A549 treated with DMSO at 1 μM for 4 hours (cell line): ENCODE measurements around the gene LCAT. TPM values are rescaled to one million over a fixed set of nuclear protein-coding genes. Genes with fewer than 3 reads are reported as not detected.

Source experiments
- total RNA-seq: library from RNA; stranded (reverse); fragments of 200-300 nt; extraction: Qiagen RNA extraction; gene quantifications from 5 replicates; pipeline ENCODE4 v1.2.3, GENCODE V29; 2022; ENCODE audit warnings: low read depth

The LCAT gene
- total RNA-seq: 6.7 to 11.9 TPM (median 10.9 TPM) in 5 replicates

DNA sequence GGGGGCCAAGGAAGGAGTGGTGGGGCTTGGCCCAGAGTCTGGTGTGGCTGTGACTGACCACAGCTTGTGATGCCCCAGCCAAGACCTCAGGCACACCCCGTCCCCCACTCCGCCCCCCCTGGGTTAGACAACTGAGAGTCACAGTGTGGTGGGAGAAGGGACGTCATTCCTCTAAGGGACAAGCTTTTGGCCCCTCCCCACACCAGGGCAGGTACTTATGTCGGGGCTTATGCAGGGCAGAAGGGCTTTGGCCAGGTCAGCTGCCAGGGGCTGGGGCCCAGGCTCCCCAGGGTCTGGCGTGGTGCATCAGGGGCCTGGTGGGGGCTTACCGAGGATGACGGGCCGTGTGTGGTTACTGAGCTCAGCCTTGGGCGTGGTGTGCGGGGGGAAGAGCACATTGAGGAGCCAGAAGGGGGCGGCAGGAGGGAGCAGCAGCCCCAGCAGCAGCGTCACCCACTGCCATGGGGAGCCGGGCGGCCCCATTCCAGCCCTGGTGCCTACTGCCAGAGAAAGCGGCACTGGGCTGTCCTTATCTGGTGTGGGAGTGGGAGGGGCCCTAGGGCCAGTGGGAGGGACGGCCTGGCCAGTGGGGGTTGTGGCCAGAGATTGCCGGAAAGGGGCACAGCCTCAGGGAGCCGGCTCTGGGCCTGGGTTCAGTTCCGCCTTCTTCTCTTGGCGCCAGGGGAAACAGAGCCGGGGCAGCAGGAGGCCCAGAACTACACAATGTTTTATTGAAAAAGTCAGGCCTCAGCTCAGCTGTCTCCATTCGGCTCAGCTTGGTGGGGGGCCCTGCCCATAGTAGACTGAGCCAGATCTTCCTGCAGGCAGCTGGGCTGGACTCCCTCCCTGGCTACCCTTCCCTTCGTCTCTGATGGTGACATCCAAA is at the start of gene LCAT:
Gene LCAT (minus strand): TSS at position 502 of the 886 bp plus-strand sequence. CDS start 19 bp downstream, at position 483.

GRCh38 chr16:67979955-67980678 is 36.2 kb upstream of the LCAT start, which contains the start of gene DPEP3:
Gene DPEP3 (minus strand): TSS chr16:67980499. CDS start chr16:67980380, 119 bp downstream.

DNA sequence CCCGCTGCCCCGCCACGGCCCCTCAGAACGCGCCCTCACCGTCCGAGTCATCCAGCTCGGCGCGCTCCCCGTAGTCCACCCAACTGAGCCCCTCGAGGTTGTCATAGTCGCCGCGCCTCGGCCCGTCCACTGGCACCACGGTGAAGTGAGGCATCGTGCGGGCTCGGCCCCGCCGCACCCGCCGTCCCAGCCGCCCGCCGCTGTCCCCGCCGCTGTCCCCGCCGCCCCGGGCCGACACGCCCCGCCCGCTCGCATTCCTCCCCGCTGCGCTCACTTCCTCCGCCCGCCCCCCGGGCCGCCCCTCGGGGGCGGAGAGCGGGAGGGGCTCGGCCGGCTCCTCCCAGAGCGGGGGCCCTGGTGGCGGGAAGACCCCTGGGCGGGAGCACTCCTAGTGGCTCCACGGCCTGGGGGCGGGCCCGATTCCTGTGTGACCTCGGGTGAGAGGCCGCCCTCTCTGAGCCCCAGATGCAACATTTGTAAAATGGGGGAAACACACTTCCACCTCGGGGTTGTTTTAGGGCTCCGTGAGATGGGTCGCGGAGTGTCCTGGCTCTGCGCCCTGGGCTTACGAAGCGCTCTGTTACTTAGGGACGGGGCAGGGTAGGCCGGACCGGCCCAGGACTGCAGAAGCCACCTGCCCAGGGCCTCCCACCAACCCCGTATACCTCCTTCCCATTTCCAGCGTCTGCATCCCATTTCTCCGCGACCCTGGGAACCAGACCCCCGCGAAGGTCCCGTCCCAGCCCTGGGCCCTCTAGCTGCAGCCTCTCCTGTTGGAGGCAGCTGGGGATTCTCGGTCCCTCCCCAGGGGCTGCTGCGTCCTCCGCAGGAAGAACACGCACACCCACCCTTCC is 24.7 kb upstream of the LCAT start, which contains the start of gene SLC12A4:
Gene SLC12A4 (minus strand): TSS at position 238 of the 854 bp plus-strand sequence. CDS start 84 bp downstream, at position 154.

DNA sequence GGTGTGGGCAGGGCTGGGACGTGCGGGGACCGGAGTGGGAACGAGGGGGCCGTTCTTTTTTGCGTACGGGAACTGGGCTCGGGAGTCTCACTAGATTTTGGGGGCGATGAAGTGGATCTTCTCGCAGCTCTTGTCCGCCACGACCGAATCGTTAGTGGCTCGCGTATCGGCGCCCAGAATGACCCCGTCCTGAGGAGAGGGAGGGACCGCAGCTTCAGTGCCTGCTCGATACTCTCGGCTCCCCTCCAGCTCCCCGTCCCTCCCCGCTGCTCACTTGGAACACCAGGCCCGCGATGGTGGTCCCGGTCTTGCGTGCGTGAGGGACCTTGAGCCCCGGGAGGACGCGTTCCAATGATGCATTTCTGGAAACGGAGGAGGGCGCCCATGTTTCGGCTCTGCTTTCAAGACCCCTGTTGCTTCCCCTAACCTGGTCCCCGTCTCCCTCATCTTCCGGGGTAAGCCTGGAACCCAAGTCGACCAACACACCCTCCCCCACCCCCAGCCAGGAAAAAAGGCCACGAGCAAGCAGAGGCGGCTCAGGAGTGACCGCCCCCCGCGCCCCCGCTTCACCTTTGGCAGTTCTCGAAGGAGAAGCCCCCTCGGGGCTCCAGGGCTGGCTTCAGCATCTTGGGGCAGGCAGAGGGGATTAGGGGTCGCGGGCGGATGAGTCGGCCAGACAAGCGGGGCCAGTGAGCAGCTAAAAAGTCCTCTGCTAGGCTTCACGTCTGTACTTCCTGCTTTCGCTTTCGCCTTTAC is 7.6 kb downstream of the LCAT start, which contains the start of gene PSMB10:
Gene PSMB10 (minus strand): TSS at position 727 of the 756 bp plus-strand sequence. CDS start 101 bp downstream, at position 626.

DNA sequence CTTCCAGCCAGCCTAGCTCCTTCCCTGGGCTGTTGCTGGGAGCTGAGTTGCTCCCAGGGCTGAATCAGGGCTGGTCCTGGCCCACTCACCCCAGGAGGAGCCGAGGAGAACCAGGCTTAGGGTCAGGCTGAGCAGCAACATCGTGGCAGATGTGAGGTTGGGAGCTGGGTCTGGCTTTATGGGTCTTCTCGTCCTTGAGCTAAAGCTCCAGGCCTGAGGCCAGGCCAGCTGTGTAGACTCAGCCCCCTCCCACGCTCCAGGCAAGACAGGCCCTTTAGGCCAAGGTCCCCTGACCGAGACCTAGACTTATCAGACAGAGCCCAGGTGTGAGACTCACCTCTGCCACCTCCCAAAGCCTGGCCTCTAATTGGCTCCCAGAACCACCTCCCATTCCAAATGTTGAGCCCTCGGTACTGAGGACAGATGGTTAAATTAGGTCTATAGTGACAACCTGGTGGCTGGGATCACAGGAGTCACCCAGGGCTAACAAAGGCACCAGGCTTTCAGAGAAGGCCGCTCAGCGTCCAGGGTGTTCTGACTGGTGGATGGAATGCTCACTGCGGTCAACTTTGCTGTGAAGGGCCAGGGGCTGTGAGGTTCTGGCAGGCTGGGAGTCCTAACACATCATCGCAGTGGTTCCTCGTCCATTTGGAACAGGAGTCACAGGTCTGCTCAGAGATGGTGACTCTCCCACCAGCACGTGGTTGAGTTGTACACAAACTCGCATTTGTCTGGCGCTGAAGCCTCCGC is 12.0 kb downstream of the LCAT start, which contains the start of gene CTRL:
Gene CTRL (minus strand): TSS at position 151 of the 750 bp plus-strand sequence. CDS start 10 bp downstream, at position 141.

GRCh38 chr16:67892899-67893742 is 50.8 kb downstream of the LCAT start, which contains the start of gene PSKH1:
Gene PSKH1 (plus strand): TSS chr16:67893254. CDS start chr16:67908750, 15,496 bp downstream.

Other genes starting within 250 kb of the LCAT start
- 16.1 to 17.8 TPM (median 17.5 TPM) in 5 replicates for gene GFOD2, start 224.8 kb downstream of the LCAT start, total RNA-seq
- gene RANBP10, start 137.6 kb downstream of the LCAT start, total RNA-seq: 8.5 to 11.0 TPM (median 9.6 TPM) in 5 replicates
- 0.32 to 0.56 TPM (median 0.47 TPM) in 5 replicates for gene TSNAXIP1, start 137.2 kb downstream of the LCAT start, total RNA-seq
- gene THAP11, start 101.8 kb downstream of the LCAT start, total RNA-seq: 25.6 to 42.9 TPM (median 41.3 TPM) in 5 replicates
- gene NUTF2, start 97.2 kb downstream of the LCAT start, total RNA-seq: 229 to 266 TPM (median 237 TPM) in 5 replicates
- gene CENPT, start 96.4 kb downstream of the LCAT start, total RNA-seq: 27.0 to 30.7 TPM (median 29.1 TPM) in 5 replicates
- gene EDC4, start 71.1 kb downstream of the LCAT start, total RNA-seq: 45.9 to 72.1 TPM (median 66.4 TPM) in 5 replicates
- gene NRN1L, start 59.2 kb downstream of the LCAT start, total RNA-seq: 0.22 to 0.29 TPM in 2 of 5 replicates, not detected in the others
- gene PSKH1, start 50.9 kb downstream of the LCAT start, total RNA-seq: 12.7 to 20.2 TPM (median 14.9 TPM) in 5 replicates
- gene CTRL, start 12.3 kb downstream of the LCAT start, total RNA-seq: 1.5 to 2.2 TPM (median 2.0 TPM) in 5 replicates
- gene PSMB10, start 7.3 kb downstream of the LCAT start, total RNA-seq: 45.3 to 56.5 TPM (median 47.3 TPM) in 5 replicates
- gene SLC12A4, start 24.5 kb upstream of the LCAT start, total RNA-seq: 25.2 to 32.7 TPM (median 29.1 TPM) in 5 replicates
- gene DPEP3, start 36.4 kb upstream of the LCAT start, total RNA-seq: not detected in 5 replicates
- not detected in 5 replicates for gene DPEP2, start 55.4 kb upstream of the LCAT start, total RNA-seq
- gene DPEP2NB, start 71.8 kb upstream of the LCAT start, total RNA-seq: not detected in 5 replicates
- gene DDX28, start 79.1 kb upstream of the LCAT start, total RNA-seq: 19.6 to 20.7 TPM (median 20.1 TPM) in 5 replicates
- 16.1 to 19.0 TPM (median 18.4 TPM) in 5 replicates for gene DUS2, start 79.2 kb upstream of the LCAT start, total RNA-seq
- 14.7 to 19.0 TPM (median 18.8 TPM) in 5 replicates for gene NFATC3, start 141.2 kb upstream of the LCAT start, total RNA-seq